Left lung (tissue), 10 donors: ENCODE measurements around the gene EYA2. TPM values are rescaled to one million over a fixed set of nuclear protein-coding genes. Genes with fewer than 3 reads are reported as not detected.
A peak's percentile ranks its signal among the peaks of the same experiment; 100 is the strongest.

ENCODE experiments used
- ATAC-seq: fragments of 200-7000 bp; cut with Tn5 transposase; one replicate; pipeline ENCODE4 v1.9.1; 2020; ENCODE audit warnings: moderate library complexity
- DNase-seq, 4 donors: peaks; one replicate each; pipeline ENCODE4 v3.0.0-alpha.2; 2013 to 2020
- H3K27ac ChIP-seq, 2 donors: fragments of 200-600 bp; sonication (generic) in 1 of 2; one replicate each; pipeline versions ENCODE4 v1.5.0 to v1.8.0; 2020 to 2021
- H3K27me3 ChIP-seq, 2 donors: fragments of 200-600 bp; sonication (generic) in 1 of 2; one replicate each; pipeline versions ENCODE4 v1.5.0 to v1.8.0; 2020 to 2021
- H3K36me3 ChIP-seq, 2 donors: fragments of 200-600 bp; sonication (generic) in 1 of 2; one replicate each; pipeline versions ENCODE4 v1.5.0 to v1.8.0; 2020 to 2021
- H3K4me1 ChIP-seq, 2 donors: fragments of 200-600 bp; one replicate each; pipeline ENCODE4 v1.8.0; 2021
- H3K4me3 ChIP-seq, 2 donors: fragments of 200-600 bp; sonication (generic) in 1 of 2; one replicate each; pipeline versions ENCODE4 v1.5.0 to v1.8.0; 2020 to 2021; ENCODE audit warnings: mild to moderate bottlenecking in 1 of 2
- H3K9me3 ChIP-seq, 2 donors: fragments of 200-600 bp; sonication (generic) in 1 of 2; one replicate each; pipeline versions ENCODE4 v1.5.0 to v1.8.0; 2020 to 2021
- intact Hi-C, 2 donors: fragments of 100-400 bp; cut with DNase I; formaldehyde crosslinking; loops; one replicate each; pipeline versions ENCODE4 v1.11.2 to v1.14.2; 2022
- polyA plus RNA-seq, 6 donors: library from polyadenylated mRNA; unstranded; fragments of 120-200 nt; gene quantifications; one replicate each; pipeline ENCODE4 v1.2.1, GENCODE V29; 2013; ENCODE audit not compliant: insufficient read length in 6 of 6
- total RNA-seq, 2 donors: library from RNA; stranded (reverse); fragmentation: NEBNext Ultra II Directional; extraction: Animal tissue kit (Norgen Biotek cat#: 25700); gene quantifications; one replicate each; pipeline ENCODE4 v1.2.1, GENCODE V29; 2021
- TF ChIP-seq, protein P1 (sequence below), 2 donors: fragments of 200-600 bp; sonication (generic) in 1 of 2; IDR thresholded peaks; one replicate each; pipeline versions ENCODE4 v1.5.0 to v1.8.0; 2021; ENCODE audit warnings: antibody characterized with exemption in 2 of 2
- donor health status: DM: no; HTN: yes; CAD: no.
- donor health status: DM: no; HTN: no; CAD: no.

Gene EYA2
- total and polyA plus RNA-seq, 8 donors: 0.77 to 2.3 (median 1.2) TPM

GRCh38 chr20:47217482-47218446, 323.1 kb downstream of the EYA2 start:
- Histone ChIP-seq H3K4me1 (no peaks in the 10 kb centered on the region), H3K27me3 (no peaks in the 10 kb centered on the region), H3K4me3 (no peak overlapping the region), H3K9me3 (no peaks in the 10 kb centered on the region), H3K36me3 (peaks cover 0 to 97% of the 10 kb centered on the region in 2 donors), H3K27ac (no peak overlapping the region)
- TF ChIP-seq, protein P1, sequence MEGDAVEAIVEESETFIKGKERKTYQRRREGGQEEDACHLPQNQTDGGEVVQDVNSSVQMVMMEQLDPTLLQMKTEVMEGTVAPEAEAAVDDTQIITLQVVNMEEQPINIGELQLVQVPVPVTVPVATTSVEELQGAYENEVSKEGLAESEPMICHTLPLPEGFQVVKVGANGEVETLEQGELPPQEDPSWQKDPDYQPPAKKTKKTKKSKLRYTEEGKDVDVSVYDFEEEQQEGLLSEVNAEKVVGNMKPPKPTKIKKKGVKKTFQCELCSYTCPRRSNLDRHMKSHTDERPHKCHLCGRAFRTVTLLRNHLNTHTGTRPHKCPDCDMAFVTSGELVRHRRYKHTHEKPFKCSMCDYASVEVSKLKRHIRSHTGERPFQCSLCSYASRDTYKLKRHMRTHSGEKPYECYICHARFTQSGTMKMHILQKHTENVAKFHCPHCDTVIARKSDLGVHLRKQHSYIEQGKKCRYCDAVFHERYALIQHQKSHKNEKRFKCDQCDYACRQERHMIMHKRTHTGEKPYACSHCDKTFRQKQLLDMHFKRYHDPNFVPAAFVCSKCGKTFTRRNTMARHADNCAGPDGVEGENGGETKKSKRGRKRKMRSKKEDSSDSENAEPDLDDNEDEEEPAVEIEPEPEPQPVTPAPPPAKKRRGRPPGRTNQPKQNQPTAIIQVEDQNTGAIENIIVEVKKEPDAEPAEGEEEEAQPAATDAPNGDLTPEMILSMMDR (IDR thresholded peaks at IDR 0.05): no peak
- ATAC-seq (no peak), DNase-seq (no peak)
- intact Hi-C loops: no loop called here

GRCh38 chr20:47220161-47220582, 325.5 kb downstream of the EYA2 start:
- TF ChIP-seq, protein P1 (IDR thresholded peaks at IDR 0.05): peak; percentile 32 to 52
- no peaks in the 10 kb centered on the region for H3K9me3 ChIP-seq
- ATAC-seq (peak; percentile 33), DNase-seq (no peak)
- no peaks in the 10 kb centered on the region for H3K27me3 ChIP-seq
- peaks cover 0 to 97% of the 10 kb centered on the region in 2 donors for H3K36me3 ChIP-seq
- no peaks in the 10 kb centered on the region for H3K4me1 ChIP-seq
- H3K27ac ChIP-seq: no peak overlapping the region
- intact Hi-C loops: no loop called here
- no peak overlapping the region for H3K4me3 ChIP-seq

DNA sequence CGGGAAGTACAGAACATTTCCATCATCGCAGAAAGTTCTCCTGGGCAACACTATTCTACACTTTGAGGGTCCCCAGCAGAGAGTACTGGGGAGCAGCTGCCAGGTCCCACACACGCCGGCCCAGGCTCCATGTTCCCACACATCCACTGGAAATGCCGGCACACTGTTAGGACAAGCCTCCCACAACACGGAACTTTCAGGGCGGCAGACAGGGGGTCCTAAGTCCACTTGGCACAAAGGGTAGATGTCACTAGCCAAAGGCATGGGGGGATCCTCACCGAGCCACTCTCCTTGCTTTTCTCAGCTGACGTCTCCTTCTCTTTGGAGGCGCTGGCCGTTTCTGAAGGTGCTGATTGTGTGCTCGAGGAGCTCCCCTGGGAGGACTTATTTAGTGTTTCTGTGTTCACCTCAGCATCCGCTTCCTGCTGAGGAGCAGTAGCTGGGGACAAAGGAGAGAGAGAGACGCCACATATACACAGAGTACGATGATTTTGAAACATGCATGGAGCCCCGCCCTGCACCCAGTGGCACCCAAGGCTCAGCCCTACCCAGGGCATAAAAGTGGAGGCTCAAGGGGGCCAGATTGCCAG, 326.5 kb downstream of the EYA2 start:
- intact Hi-C loops: no loop called here
- Histone ChIP-seq H3K36me3 (peaks cover 0 to 95% of the 10 kb centered on the region in 2 donors), H3K27me3 (no peaks in the 10 kb centered on the region), H3K4me1 (no peaks in the 10 kb centered on the region), H3K4me3 (no peak overlapping the region), H3K27ac (no peak overlapping the region), H3K9me3 (no peaks in the 10 kb centered on the region)
- TF ChIP-seq, protein P1 (IDR thresholded peaks at IDR 0.05): no peak
- ATAC-seq: no peak
- no peak for DNase-seq

DNA sequence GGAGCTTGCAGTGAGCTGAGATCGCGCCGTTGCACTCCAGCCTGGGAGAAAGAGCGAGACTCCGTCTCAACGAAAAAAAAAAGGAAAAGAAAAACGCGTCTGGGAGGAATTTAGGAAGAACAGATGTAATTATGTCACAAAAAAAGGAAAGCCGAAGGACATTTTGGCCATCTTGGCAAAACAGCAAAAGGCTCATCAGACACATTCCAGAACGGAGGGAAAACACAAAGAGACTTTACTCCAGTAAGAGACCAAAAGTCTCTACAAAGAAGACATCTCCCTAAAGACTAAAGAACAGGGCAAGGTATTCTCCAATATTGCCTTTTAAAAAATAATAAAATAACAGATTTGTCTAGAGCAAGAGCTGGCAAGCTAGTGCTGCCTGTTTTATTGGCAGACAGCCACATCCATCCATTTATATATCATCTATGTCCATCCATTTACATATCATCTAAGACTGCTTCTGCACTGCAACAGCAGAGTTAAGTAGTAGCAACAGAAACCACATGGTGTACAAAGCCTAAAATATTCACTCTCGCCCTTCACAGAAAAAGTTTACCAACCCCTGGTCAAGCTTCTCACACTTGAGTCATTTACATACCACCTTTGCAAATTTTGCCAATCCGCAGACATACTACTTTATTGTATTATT, 328.0 kb downstream of the EYA2 start:
- intact Hi-C loops: no loop called here
- H3K4me3 ChIP-seq: no peak overlapping the region
- peaks cover 0 to 96% of the 10 kb centered on the region in 2 donors for H3K36me3 ChIP-seq
- ATAC-seq (no peak), DNase-seq (no peak)
- H3K27ac ChIP-seq: no peak overlapping the region
- no peaks in the 10 kb centered on the region for H3K27me3 ChIP-seq
- H3K9me3 ChIP-seq: no peaks in the 10 kb centered on the region
- TF ChIP-seq, protein P1 (IDR thresholded peaks at IDR 0.05): no peak
- no peaks in the 10 kb centered on the region for H3K4me1 ChIP-seq

DNA sequence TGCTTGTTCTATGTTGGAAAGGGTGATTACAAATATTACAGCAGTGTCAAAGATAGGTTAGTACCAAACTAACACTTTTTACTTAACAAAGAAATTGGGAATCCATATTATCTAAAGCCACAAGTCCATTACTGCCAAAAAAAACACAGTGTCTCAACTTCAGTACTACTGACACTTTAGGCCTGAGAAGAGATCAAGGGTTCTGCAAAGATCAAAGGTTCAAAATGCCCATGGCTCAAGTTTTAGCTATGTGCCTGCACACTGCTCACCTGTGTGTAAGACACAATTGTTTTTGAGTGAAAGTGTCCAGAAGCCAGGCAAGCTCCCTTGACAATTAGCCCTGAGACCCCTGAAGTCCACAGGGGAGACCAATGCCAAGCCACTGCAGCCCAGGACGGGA, 329.3 kb downstream of the EYA2 start:
- no peaks in the 10 kb centered on the region for H3K27me3 ChIP-seq
- no peak overlapping the region for H3K27ac ChIP-seq
- H3K4me3 ChIP-seq: no peak overlapping the region
- intact Hi-C loops: no loop called here
- no peak for ATAC-seq
- H3K4me1 ChIP-seq: no peaks in the 10 kb centered on the region
- peaks cover 0 to 98% of the 10 kb centered on the region in 2 donors for H3K36me3 ChIP-seq
- TF ChIP-seq, protein P1 (IDR thresholded peaks at IDR 0.05): no peak
- H3K9me3 ChIP-seq: no peaks in the 10 kb centered on the region
- no peak for DNase-seq
